Gastroesophageal sphincter (tissue), 3 donors: ENCODE data around the gene SLC38A1.

Experiments used
- CTCF ChIP-seq, 4 experiments: fragments of 200-600 bp in 2 of 4; fragments of 450-650 bp in 2 of 4; sonication (generic) in 1 of 4; IDR thresholded peaks; one replicate each; pipeline ENCODE4 v1.5.1; 2017 to 2019; ENCODE audit warnings: antibody characterized with exemption in 4 of 4, mild to moderate bottlenecking in 2 of 4, moderate library complexity in 2 of 4
- EP300 ChIP-seq: sonication (generic); formaldehyde crosslinking; IDR thresholded peaks from one replicate; pipeline ENCODE4 v1.6.1; 2017; ENCODE audit warnings: antibody characterized with exemption, mild to moderate bottlenecking
- POLR2A ChIP-seq, 2 donors: fragments of 450-650 bp; IDR thresholded peaks; one replicate each; pipeline ENCODE4 v1.6.1; 2017; ENCODE audit warnings: antibody characterized with exemption in 2 of 2, mild to moderate bottlenecking in 2 of 2, moderate library complexity in 1 of 2
- POLR2AphosphoS5 ChIP-seq: sonication (generic); formaldehyde crosslinking; IDR thresholded peaks from one replicate; pipeline ENCODE4 v1.6.1; 2017; ENCODE audit warnings: antibody characterized with exemption

GRCh38 chr12:46160101-46160980 lies 108.5 kb downstream of the SLC38A1 start:
- TF ChIP-seq POLR2AphosphoS5 (peak; percentile 74), POLR2A (IDR thresholded peaks at IDR 0.05) (no peak), CTCF (IDR thresholded peaks at IDR 0.05) (no peak), EP300 (no peak)
